Sciatic nerve (tissue), 2 donors: Measurements from ENCODE around the gene VAPB. TPM values are rescaled to one million over a fixed set of nuclear protein-coding genes. Genes with fewer than 3 reads are reported as not detected.
"Not testable (repeated sequence)": the region's sequence is repeated elsewhere in the genome, so short reads cannot be mapped to it uniquely, and the experiment has no call there.

Experiments used
- ATAC-seq: fragments of 200-7000 bp; cut with Tn5 transposase; one replicate; pipeline ENCODE4 v1.9.1; 2020; ENCODE audit warnings: mild to moderate bottlenecking, moderate library complexity
- DNase-seq: peaks from one replicate; pipeline ENCODE4 v3.0.0-alpha.2; 2020; ENCODE audit warnings: low spot score
- intact Hi-C: fragments of 100-400 bp; cut with DNase I; formaldehyde crosslinking; loops from one replicate; pipeline ENCODE4 v1.14.2; 2022
- total RNA-seq: library from RNA; stranded (reverse); fragmentation: NEBNext Ultra II Directional; extraction: Animal tissue kit (Norgen Biotek cat#: 25700); gene quantifications from one replicate; pipeline ENCODE4 v1.2.1, GENCODE V29; 2021
- donor health status: DM: no; HTN: no; CAD: no.
- donor health status: DM: no; HTN: no; CAD: no.

Gene VAPB
- total RNA-seq, 1 donor from 2014 or later = 51.1 TPM

DNA sequence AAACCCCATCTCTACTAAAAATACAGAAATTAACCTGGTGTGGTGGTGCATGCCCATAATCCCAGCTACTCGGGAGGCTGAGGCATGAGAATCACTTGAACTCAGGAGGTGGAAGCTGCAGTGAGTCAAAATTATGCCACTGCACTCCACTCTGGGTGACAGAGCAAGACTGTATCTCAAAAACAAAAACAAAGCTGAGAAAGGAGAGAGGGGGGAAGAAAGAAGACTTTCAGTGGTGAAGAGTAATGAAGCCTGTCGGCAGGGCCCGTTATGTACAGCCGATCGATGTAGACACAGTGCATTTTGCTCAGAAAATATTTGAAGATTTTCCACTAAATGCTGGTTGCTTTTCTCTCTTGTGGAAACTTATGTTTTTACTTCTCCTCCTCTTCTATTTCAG lies 13.8 kb downstream of the VAPB start:
- no peak for DNase-seq
- intact Hi-C loops = no loop called here
- no peak for ATAC-seq

GRCh38 chr20:58403272-58403671 lies 14.2 kb downstream of the VAPB start:
- no peak for ATAC-seq
- intact Hi-C loops = no loop called here
- no peak for DNase-seq

DNA sequence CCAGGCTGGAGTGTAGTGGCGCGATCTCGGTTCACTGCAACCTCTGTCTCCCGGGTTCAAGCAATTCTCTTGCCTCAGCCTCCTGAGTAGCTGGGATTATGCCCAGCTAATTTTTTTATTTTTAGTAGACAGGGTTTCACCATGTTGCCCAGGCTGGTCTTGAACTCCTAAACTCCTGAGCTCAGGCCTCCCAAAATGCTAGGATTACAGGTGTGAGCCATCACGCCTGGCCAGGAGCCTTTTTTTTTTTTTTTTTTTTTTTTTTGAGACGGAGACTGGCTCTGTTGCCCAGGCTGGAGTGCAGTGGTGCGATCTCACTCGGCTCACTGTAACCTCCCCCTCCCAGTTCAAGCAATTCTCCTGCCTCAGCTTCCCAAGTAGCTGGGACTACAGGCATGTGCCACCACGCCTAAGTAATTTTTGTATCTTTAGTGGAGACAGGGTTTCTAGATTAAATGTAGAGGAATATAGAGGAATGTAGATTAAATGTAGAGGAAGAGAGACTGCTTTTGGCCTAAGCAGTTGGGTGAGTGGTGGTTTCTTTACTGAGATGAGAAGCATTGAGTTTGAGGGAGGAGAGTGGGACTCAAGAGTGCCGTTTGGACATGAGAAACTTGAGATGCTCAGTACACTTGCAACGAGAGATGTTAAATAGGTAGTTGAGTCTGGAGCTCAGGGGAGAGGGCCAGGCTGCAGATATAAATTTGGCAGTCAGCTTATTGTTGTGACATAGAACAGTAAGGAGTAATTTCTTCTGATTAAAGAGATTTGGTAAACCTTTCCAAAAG lies 16.7 kb downstream of the VAPB start:
- DNase-seq = no peak
- intact Hi-C loops = no loop called here
- no peak for ATAC-seq

GRCh38 chr20:58406422-58407001 lies 17.5 kb downstream of the VAPB start:
- no peak for DNase-seq
- no peak for ATAC-seq
- intact Hi-C loops = no loop called here

GRCh38 chr20:58407201-58407873 lies 18.3 kb downstream of the VAPB start:
- intact Hi-C loops = no loop called here
- DNase-seq (no peak), ATAC-seq (no peak)

DNA sequence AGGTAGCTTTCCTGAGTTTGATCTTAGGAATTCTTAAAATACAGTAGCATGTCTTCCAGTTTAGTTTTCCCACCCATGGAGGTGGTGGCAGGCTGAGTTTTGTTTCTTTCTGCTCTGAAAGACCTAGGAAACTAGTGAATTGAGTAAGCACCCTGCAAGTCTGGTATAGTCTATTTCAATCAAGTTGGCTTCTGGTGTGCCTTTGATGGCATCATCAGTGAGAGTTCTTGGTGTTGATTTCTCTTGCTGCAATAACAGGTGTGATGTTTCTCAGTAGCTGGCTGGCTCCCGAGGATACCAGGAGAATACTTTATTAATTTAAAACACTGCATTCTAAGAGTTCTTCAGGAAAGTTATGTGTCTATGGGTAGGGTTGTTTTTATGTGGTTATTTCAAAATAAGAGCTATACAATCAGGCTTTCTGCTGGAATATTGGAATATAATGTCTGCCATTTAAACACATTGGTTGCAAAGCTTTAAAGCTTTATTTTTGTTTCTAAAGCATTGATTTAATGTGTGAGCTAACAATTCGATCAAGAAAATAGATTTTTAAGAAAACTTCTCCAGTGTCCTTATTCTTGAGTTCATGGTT lies 19.0 kb downstream of the VAPB start:
- no peak for ATAC-seq
- intact Hi-C loops = no loop called here
- no peak for DNase-seq

- intact Hi-C loops = no loop called here
Observed at GRCh38 chr20:58408603-58409246, 19.7 kb downstream of the VAPB start.

GRCh38 chr20:58414216-58414615 lies 25.2 kb downstream of the VAPB start:
- intact Hi-C loops, DNase-seq, ATAC-seq: not testable (repeated sequence)

More at GRCh38 chr20:58408603-58409246, 19.7 kb downstream of the VAPB start:
- DNase-seq (no peak), ATAC-seq (no peak)

GRCh38 chr20:58414786-58415185 lies 25.8 kb downstream of the VAPB start:
- intact Hi-C loops, DNase-seq, ATAC-seq: not testable (repeated sequence)

GRCh38 chr20:58416057-58416456 lies 27.0 kb downstream of the VAPB start:
- DNase-seq (no peak), ATAC-seq (no peak)
- intact Hi-C loops = no loop called here

DNA sequence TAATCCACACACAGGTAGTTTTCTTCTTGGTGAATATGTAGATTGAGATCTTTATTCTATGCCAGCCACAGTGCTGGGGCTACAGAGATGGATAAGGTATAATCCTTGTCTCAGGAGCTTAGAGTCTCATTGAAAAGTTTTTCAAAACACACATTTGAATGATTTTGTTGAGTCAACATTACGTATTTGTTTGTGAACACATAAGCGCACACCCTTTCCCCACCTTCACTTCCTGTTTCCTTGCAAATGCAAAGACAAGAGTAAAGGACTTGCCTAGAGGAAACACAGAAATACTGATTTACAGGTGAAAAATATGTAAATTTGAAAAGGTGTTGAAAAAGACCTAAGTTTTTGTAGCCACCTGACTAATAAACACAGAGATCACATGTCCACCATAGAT lies 27.8 kb downstream of the VAPB start:
- DNase-seq = no peak
- intact Hi-C loops = no loop called here
- no peak for ATAC-seq

DNA sequence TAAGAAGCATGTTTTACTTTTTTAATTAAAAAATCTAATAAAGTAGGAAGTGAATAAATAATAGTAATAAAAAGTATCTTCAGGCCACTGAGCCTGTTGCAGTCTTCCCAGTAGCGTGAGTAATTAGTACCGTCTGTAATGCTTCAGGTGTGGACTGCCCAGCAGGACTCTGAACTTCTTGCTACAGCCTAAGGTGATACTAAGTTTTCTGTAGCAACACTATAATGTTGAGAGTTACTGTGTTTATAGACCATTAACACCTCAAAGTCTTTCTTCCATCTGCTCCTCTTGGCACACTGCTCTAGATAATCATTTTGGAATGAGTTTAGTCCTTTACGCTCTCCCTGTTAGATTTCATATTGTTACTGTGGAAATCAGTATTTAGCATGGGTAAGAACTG lies 28.4 kb downstream of the VAPB start:
- DNase-seq (no peak), ATAC-seq (no peak)
- intact Hi-C loops = no loop called here

- intact Hi-C loops = no loop called here
- no peak for DNase-seq
- ATAC-seq = no peak
Observed at GRCh38 chr20:58418949-58419748, 30.1 kb downstream of the VAPB start.

- intact Hi-C loops = no loop called here
- no peak for DNase-seq
- no peak for ATAC-seq
Observed at GRCh38 chr20:58420798-58421496, 31.9 kb downstream of the VAPB start.

- DNase-seq = no peak
- ATAC-seq = no peak
- intact Hi-C loops = no loop called here
Observed at GRCh38 chr20:58421497-58421850, 32.4 kb downstream of the VAPB start.

DNA sequence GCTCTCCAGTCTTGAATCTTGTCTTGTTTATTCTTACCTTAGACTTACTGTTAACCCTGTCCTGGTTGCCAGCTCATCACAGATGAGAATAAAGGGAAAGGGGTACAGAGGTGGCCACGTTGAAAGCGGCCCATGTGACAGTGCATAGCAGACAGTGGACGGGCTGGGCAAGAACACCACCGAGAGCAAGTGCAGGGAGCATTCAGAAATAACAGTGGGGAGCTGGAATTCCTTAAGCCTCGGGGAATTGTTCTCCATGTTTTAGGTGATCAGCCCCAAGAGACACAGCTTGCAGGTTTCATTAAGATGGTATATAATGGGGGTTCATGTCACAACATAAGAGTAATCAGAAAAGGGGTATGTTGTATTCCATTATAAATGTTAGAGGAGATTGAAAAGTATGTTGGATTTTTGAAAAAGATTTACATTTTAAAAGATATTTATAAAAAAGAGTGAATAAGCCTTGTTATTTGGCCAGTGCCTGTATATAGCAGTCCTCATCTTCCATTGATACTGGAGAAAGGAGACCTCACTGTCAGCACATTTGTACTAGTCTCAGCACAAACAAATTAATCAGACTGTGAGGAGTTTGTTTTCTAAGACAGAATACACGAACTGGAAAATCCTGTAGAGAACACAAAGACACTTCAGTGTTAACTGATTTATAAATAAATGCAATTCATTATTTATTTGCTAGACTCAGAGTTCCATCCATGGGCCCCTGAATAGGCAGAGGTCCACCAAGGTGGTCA lies 35.4 kb downstream of the VAPB start:
- ATAC-seq = no peak

DNA sequence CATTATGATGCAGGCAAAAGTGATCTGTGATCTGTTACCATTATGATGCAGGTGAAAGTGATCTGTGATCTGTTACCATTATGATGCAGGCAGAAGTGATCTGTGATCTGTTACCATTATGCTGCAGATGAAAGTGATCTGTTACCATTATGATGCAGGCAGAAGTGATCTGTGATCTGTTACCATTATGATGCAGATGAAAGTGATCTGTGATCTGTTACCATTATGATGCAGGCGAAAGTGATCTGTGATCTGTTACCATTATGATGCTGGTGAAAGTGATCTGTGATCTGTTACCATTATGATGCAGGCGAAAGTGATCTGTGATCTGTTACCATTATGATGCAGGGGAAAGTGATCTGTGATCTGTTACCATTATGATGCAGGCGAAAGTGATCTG lies 38.5 kb downstream of the VAPB start:
- ATAC-seq, DNase-seq, intact Hi-C loops: not testable (repeated sequence)

More for the DNA sequence above, 35.4 kb downstream of the VAPB start:
- no peak for DNase-seq
- intact Hi-C loops = no loop called here
